Activated CD4-positive, CD25-positive, alpha-beta regulatory T cell treated with anti-CD3 and anti-CD28 coated beads, Interleukin-2, amount 50 U/mL, for 72 hours (primary cell): ENCODE results near the gene PTPRR.
"Not testable (repeated sequence)": the region's sequence is repeated elsewhere in the genome, so short reads cannot be mapped to it uniquely, and the experiment has no call there.

Experiments used
- DNase-seq: peaks from one replicate; pipeline ENCODE4 v3.0.0; 2021

Gene PTPRR

GRCh38 chr12:70736351-70737133 lies 184.0 kb downstream of the PTPRR start:
- DNase-seq: no peak

DNA sequence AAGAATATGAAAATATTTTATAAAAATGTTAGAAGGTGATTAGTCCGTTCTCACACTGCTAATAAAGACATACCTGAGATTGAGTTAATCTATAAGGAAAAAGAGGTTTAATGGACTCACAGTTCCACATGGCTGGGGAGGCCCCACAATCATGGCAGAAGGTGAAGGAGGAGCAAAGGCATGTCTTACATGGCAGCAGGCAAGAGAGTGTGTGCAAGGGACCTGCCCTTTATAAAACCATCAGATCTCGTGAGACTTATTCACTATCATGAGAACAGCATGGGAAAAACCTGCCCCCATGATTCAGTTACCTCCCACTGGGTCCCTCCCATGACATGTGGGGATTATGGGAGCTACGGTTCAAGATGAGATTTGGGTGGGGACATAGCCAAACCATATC lies 185.3 kb downstream of the PTPRR start:
- DNase-seq: not testable (repeated sequence)

DNA sequence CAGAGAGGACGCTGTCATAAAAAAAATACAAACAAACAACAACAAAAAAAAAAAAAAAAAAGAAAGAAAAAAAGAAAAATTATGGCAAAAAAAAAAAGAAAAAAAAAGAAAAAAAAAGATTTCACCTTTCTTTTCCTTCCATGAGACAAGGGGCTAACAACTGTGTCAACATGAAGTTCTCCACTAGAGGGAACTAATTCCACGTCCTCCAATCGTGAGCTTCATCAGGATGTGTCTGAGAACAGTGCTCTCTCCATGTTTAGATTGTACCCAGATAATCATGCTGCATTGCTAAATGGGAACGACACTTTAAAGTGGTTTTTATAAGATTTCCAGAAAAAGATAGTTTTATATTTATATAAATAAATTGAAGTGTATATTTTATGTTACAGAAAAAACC lies 187.2 kb downstream of the PTPRR start:
- DNase-seq: no peak

DNA sequence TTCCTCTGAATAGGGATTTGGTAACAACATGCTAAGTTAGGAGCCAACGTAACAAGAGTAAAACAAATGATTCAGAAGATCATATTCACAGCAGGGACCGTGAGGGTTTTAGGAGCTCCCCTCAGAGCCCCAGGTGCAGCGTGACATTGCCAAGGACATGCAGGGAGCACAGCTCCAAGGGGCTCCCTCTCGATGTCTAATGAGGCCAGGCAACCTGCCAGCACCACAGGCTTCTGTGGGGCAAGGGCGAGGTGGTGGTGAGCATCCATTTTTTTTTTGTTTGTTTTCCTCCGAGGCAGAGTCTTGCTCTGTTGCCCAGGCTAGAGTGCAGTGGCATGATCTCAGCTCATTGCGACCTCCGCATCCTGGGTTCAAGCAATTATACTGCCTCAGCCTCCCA lies 188.3 kb downstream of the PTPRR start:
- no peak for DNase-seq

GRCh38 chr12:70730675-70731180 lies 189.8 kb downstream of the PTPRR start:
- no peak for DNase-seq

DNA sequence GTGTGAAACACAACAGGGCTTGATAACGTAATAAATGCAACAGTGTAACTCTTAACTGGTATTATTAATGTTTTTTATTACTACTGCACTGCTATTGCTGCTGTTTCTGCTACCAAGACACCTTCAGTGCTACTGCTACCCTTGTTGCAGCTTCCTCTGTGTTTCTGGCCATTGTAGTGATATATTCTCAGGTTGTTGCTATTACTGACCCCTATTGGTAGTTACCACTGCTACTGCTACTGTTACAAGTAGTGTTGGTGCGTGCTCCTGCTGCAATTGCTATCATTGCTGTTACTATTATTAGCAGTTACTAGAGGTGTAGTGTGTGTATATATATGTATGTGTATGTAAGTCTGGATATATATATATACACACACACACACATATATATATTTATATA lies 196.1 kb downstream of the PTPRR start:
- DNase-seq: no peak

- DNase-seq: no peak
Measured at GRCh38 chr12:70722584-70723343, 197.8 kb downstream of the PTPRR start.

DNA sequence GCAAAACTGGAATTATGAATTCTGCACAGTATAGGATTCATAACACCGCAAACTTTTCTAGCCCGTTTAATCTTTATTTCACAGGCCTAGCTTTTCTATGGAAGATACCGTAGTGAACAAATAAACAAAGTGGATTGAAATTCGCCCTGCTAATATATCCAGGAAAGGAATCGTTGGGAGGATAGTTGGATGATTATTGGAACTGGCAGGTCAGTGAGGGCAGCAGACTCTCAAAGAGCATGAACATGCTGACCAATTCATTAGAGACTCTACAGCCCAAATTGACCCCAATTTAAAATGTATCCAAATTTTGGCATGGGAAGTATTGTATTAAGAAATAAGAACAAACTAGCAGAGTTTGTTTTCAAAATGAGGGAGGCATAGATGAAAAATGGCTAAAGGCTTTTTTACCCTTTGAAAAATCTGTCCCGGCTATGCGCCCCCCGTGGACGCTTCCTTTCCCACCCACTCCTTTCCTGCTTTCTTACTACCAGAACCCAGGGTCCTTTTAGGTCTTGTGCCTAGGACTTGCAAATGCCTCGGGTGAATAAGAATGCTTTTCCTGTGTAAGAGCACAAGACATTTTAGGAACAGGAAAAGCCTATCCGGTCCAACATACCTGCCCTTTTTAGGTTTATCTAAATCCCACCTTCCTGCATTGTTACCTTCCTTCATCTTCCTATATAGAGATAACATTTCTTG lies 198.7 kb downstream of the PTPRR start:
- no peak for DNase-seq

- no peak for DNase-seq
Measured at GRCh38 chr12:70721216-70721615, 199.3 kb downstream of the PTPRR start.

GRCh38 chr12:70719672-70720420 lies 200.7 kb downstream of the PTPRR start:
- peak; percentile 29 for DNase-seq

- no peak for DNase-seq
Measured at GRCh38 chr12:70719071-70719470, 201.5 kb downstream of the PTPRR start.

DNA sequence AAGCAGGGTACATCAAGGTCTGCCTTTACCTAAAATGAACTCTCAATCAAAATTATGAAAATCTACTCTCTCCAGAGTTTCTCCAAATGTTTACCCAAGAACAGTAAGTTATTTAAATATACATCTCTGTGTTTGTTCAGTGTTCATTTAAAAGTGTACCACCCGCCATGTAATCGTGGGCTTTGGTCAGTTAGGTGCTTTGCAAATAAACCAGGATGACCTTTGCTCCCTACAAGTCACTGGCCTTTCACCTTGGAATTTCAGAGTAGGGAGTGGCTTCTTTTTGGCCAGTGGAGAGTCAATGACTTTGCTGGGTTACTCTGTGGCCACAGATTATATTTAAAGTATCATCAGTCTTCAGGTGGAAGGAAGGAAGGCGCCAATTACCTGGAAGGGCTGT lies 208.7 kb downstream of the PTPRR start:
- no peak for DNase-seq

DNA sequence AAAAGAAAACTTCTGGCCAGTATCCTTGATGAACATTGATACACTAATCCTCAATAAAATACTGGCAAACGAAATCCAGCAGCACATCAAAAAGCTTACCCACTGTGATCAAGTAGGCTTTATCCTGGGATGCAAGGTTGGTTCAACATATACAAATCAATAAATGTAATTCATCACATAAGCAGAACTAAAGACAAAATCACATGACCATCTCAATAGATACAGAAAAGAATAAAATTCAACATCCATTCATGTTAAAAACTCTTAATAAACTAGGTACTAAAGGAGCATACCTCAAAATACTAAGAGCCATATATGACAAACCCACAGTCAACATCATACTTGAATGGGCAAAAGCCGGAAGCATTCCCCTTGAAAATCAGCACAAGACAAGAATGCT lies 211.5 kb downstream of the PTPRR start:
- no peak for DNase-seq

DNA sequence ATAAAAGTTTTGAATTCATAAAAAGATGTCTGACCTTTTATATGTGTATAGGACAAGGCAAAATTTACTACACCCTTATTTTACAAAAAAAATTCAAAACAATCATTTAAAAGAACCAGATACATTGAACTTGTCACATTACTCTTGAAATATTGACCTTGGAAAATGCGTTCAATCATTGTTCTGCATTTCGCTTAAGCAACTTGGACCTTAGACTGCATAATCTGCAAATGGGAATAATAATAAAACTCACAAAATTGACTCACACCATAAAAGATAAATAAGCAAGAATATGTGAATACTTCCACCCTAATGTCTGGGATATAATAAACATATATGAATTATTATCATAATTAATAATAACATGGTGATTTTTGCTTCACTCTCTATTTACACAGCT lies 213.9 kb downstream of the PTPRR start:
- no peak for DNase-seq

DNA sequence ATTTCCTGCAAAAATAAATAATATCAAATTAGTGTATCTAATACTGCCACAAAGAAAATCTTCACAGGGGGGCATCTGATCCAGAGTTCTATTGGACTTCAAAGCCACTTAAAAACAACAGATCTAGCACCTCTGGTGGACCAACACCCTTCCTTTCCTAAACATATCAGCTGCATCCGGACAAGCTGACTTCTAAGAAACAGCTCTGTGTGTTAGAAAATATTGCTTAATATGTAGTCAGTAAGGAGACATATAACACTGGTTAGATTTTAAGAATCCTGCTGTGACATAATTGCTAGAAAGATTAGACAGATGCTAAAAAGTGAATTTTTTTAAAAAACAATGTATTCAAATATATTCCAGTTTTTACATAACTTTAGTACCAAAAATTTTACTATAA lies 222.2 kb downstream of the PTPRR start:
- no peak for DNase-seq

- no peak for DNase-seq
Measured at GRCh38 chr12:70695361-70696023, 225.0 kb downstream of the PTPRR start.

- no peak for DNase-seq
Measured at GRCh38 chr12:70692681-70693288, 227.8 kb downstream of the PTPRR start.

DNA sequence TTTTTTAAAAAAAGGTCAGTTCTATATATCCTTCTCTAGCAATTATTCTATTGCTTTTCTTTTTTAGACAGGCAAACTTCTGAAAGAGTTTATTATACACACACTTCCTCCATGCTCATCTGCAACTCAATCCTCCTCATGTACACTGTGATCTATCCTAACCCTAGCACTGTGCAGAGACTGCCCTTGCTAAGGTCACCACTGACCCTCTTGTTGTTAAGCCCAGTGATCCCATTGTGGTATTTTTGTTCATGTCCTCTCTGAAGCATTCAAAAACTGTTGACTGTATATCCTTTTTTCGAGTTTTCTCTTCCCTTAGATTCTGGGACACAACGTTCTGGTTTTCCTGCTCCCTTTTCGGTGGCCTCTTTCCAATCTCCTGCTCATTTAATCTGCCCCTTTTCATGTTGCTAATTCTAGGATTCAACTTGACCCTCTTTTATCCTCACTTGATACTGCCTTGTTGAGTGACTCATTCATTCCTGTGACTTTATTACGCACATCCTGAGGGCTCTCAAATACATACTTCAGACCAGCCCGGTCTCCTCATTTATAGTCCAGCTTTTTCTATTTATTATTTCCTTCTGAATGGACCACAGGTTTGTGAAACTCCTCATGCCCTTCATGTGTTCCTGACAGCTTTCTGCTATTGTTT lies 229.4 kb downstream of the PTPRR start:
- DNase-seq: no peak

- DNase-seq: no peak
Measured at GRCh38 chr12:70686907-70687306, 233.6 kb downstream of the PTPRR start.

GRCh38 chr12:70686299-70686698 lies 234.2 kb downstream of the PTPRR start:
- no peak for DNase-seq

DNA sequence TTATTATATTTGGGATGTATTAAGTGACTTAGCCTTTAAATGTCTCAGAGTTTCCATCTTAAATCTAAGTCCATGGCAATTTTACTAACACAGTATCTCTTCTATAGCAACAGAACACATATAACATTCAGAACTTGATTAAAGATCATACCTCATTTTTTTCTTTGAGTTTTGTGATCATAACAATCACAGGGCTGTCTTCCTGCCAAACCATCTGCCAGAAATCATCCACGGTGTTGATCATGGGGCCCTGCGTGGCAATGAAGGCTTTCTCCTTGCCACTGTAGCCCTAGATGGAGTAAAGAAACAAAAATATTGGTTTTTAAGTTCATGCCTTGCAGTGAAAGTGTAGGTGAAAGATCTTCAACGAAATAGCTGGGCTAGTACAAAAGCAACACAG lies 236.6 kb downstream of the PTPRR start:
- DNase-seq: no peak
